ENCODE measurements around the gene ADAM15. TPM values are rescaled to one million over a fixed set of nuclear protein-coding genes. Genes with fewer than 3 reads are reported as not detected.

The ADAM15 gene
- total RNA-seq, 1 donor from 2014 or later: 15.7 TPM

- H3K9me3 Mint-ChIP-seq: no peaks in the 10 kb centered on the region
- peaks cover 44% of the 10 kb centered on the region for H3K4me1 Mint-ChIP-seq
- Histone ChIP-seq H3K27ac (no peak overlapping the region), H3K36me3 (no peaks in the 10 kb centered on the region), H2AFZ (replicated peaks) (peak overlapping the region; percentile 3), H3K9ac (no peak overlapping the region), H3K9me3 (ENCODE audit: low read depth) (no peaks in the 10 kb centered on the region), H3K4me3 (peak overlapping the region; percentile 43), H3F3A (ENCODE audit: low read depth) (peaks cover 44% of the 10 kb centered on the region), H3K4me2 (peak overlapping the region; percentile 75), H4K20me1 (ENCODE audit: low read depth) (peaks cover 24% of the 10 kb centered on the region), H3K79me2 (ENCODE audit: low read depth) (no peaks in the 10 kb centered on the region), H3K27me3 (peaks cover 53% of the 10 kb centered on the region), H3K4me1 (peaks cover 19% of the 10 kb centered on the region)
- H3K4me3 Mint-ChIP-seq: peak overlapping the region; percentile 77
- DNase-seq (ENCODE audit: low spot score): peak; percentile 95
- TF ChIP-seq EZH2phosphoT487 (IDR thresholded peaks at IDR 0.05): no peak
- TF ChIP-seq CTCF (IDR thresholded peaks at IDR 0.05): peak; percentile 63
- peaks cover 14% of the 10 kb centered on the region for H3K27me3 Mint-ChIP-seq (ENCODE audit: insufficient read depth, low read depth)
- no peak overlapping the region for H3K27ac Mint-ChIP-seq
- peaks cover 8% of the 10 kb centered on the region for H3K36me3 Mint-ChIP-seq
Measured at GRCh38 chr1:155070721-155071569, 19.8 kb downstream of the ADAM15 start.

GRCh38 chr1:155071701-155072100, 20.6 kb downstream of the ADAM15 start:
- Histone ChIP-seq H3K9me3 (ENCODE audit: low read depth) (no peaks in the 10 kb centered on the region), H3F3A (ENCODE audit: low read depth) (peaks cover 52% of the 10 kb centered on the region), H3K4me3 (peak overlapping the region; percentile 43), H3K27me3 (peaks cover 53% of the 10 kb centered on the region), H4K20me1 (ENCODE audit: low read depth) (peaks cover 23% of the 10 kb centered on the region), H3K36me3 (no peaks in the 10 kb centered on the region), H3K27ac (no peak overlapping the region), H3K4me1 (peaks cover 25% of the 10 kb centered on the region), H3K9ac (no peak overlapping the region), H2AFZ (replicated peaks) (no peak overlapping the region), H3K79me2 (ENCODE audit: low read depth) (no peaks in the 10 kb centered on the region), H3K4me2 (peak overlapping the region; percentile 75)
- Mint-ChIP-seq H3K27ac (peak overlapping the region; percentile 67), H3K9me3 (no peaks in the 10 kb centered on the region), H3K4me3 (peak overlapping the region; percentile 77), H3K4me1 (peaks cover 46% of the 10 kb centered on the region), H3K36me3 (peaks cover 4% of the 10 kb centered on the region), H3K27me3 (ENCODE audit: insufficient read depth, low read depth) (peaks cover 14% of the 10 kb centered on the region)
- TF ChIP-seq EZH2 (IDR thresholded peaks at IDR 0.05) (no peak), EZH2phosphoT487 (IDR thresholded peaks at IDR 0.05) (no peak), CTCF (IDR thresholded peaks at IDR 0.05) (no peak)
- peak; percentile 91 for DNase-seq (ENCODE audit: low spot score)

- Histone ChIP-seq H2AFZ (replicated peaks) (no peak overlapping the region), H3K27me3 (peaks cover 55% of the 10 kb centered on the region), H3K9me3 (ENCODE audit: low read depth) (no peaks in the 10 kb centered on the region), H3F3A (ENCODE audit: low read depth) (peaks cover 55% of the 10 kb centered on the region), H3K27ac (no peak overlapping the region), H3K4me3 (no peak overlapping the region), H3K79me2 (ENCODE audit: low read depth) (no peaks in the 10 kb centered on the region), H3K4me1 (peaks cover 28% of the 10 kb centered on the region), H3K9ac (no peak overlapping the region), H3K4me2 (no peak overlapping the region), H4K20me1 (ENCODE audit: low read depth) (peaks cover 20% of the 10 kb centered on the region), H3K36me3 (no peaks in the 10 kb centered on the region)
- Mint-ChIP-seq H3K4me1 (peaks cover 51% of the 10 kb centered on the region), H3K4me3 (peak overlapping the region; percentile 77), H3K36me3 (no peaks in the 10 kb centered on the region), H3K9me3 (no peaks in the 10 kb centered on the region), H3K27me3 (ENCODE audit: insufficient read depth, low read depth) (peaks cover 13% of the 10 kb centered on the region), H3K27ac (no peak overlapping the region)
- DNase-seq (ENCODE audit: low spot score): no peak
- no peak for TF ChIP-seq EZH2 (IDR thresholded peaks at IDR 0.05)
- no peak for TF ChIP-seq CTCF (IDR thresholded peaks at IDR 0.05)
- TF ChIP-seq EZH2phosphoT487 (IDR thresholded peaks at IDR 0.05): no peak
Measured at GRCh38 chr1:155072531-155073289, 21.6 kb downstream of the ADAM15 start.

Measured in neural progenitor cell (in vitro differentiated cells).